Neural cell (in vitro differentiated cells): ENCODE measurements around the gene MIB1. TPM values are rescaled to one million over a fixed set of nuclear protein-coding genes. Genes with fewer than 3 reads are reported as not detected.

Experiments used
- H2AFZ ChIP-seq: fragments of 200-600, 300-800 bp; sonication (generic), shearing (Covaris generic); 2 replicates; pipeline ENCODE4 v1.6.0; 2014; ENCODE audit warnings: low read depth, mild to moderate bottlenecking, antibody characterized with exemption, low read length, moderate library complexity
- H3F3A ChIP-seq: fragments of 200-600 bp; shearing (Covaris generic); 2 replicates; pipeline ENCODE4 v1.6.1; 2016; ENCODE audit warnings: mild to moderate bottlenecking, moderate library complexity, mixed read lengths, antibody characterized with exemption, low read length; ENCODE audit not compliant: insufficient read depth, poor library complexity, severe bottlenecking
- H3K27ac ChIP-seq: fragments of 200-600, 300-800 bp; sonication (generic), shearing (Covaris generic); 2 replicates; pipeline ENCODE4 v1.5.1; 2014; ENCODE audit warnings: mild to moderate bottlenecking, low read length, moderate library complexity
- H3K27me3 ChIP-seq: fragments of 300-800, 200-600 bp; sonication (generic), shearing (Covaris generic); 2 replicates; pipeline ENCODE4 v1.6.0; 2014; ENCODE audit warnings: mild to moderate bottlenecking, low read depth, low read length, moderate library complexity; ENCODE audit not compliant: insufficient read depth
- H3K36me3 ChIP-seq: fragments of 300-800, 200-600 bp; sonication (generic), shearing (Covaris generic); 2 replicates; pipeline ENCODE4 v1.5.1; 2014; ENCODE audit warnings: mild to moderate bottlenecking, antibody characterized with exemption, low read length, moderate library complexity; ENCODE audit not compliant: insufficient read depth
- H3K4me2 ChIP-seq: fragments of 300-800, 200-600 bp; sonication (generic), shearing (Covaris generic); 2 replicates; pipeline ENCODE4 v1.6.0; 2014; ENCODE audit warnings: mild to moderate bottlenecking, low read length
- H3K4me3 ChIP-seq: fragments of 300-800, 200-600 bp; sonication (generic), shearing (Covaris generic); 2 replicates; pipeline ENCODE4 v1.5.1; 2014; ENCODE audit warnings: mild to moderate bottlenecking, low read length, moderate library complexity
- H3K79me2 ChIP-seq: fragments of 200-600 bp; shearing (Covaris generic); replicated peaks from 2 replicates; pipeline ENCODE4 v1.6.0; 2014; ENCODE audit warnings: mild to moderate bottlenecking, low read length, moderate library complexity; ENCODE audit not compliant: insufficient read depth
- H3K9ac ChIP-seq: fragments of 300-800, 200-600 bp; sonication (generic), shearing (Covaris generic); 2 replicates; pipeline ENCODE4 v1.6.1; 2016; ENCODE audit warnings: mild to moderate bottlenecking, low read length, mixed read lengths
- H3K9me2 ChIP-seq: fragments of 200-600 bp; shearing (Covaris generic); 2 replicates; pipeline ENCODE4 v1.6.1; 2016; ENCODE audit warnings: mild to moderate bottlenecking, low read length, mixed read lengths; ENCODE audit not compliant: insufficient read depth
- H3K9me3 ChIP-seq: fragments of 200-600, 300-800 bp; sonication (generic), shearing (Covaris generic); 2 replicates; pipeline ENCODE4 v1.6.1; 2016; ENCODE audit warnings: mild to moderate bottlenecking, mixed run types, low read length, moderate library complexity, mixed read lengths
- H4K20me1 ChIP-seq: fragments of 200-600 bp; shearing (Covaris generic); 2 replicates; pipeline ENCODE4 v1.6.1; 2016; ENCODE audit warnings: mild to moderate bottlenecking, mixed run types; ENCODE audit not compliant: insufficient read depth
- EP300 ChIP-seq: fragments of 450-650 bp; conservative IDR thresholded peaks from 2 replicates; pipeline ENCODE4 v1.6.1; 2014; ENCODE audit warnings: antibody characterized with exemption, mild to moderate bottlenecking, moderate library complexity; ENCODE audit not compliant: poor library complexity, severe bottlenecking
- EZH2 ChIP-seq: fragments of 200-600, 300-800 bp; shearing (Covaris generic), sonication (generic); IDR thresholded peaks from 2 replicates; pipeline ENCODE4 v1.6.1; 2014; ENCODE audit warnings: antibody characterized with exemption, low read length, borderline replicate concordance, mild to moderate bottlenecking; ENCODE audit not compliant: insufficient read depth, poor library complexity, severe bottlenecking
- MXI1 ChIP-seq: fragments of 450-650 bp; conservative IDR thresholded peaks from 2 replicates; pipeline ENCODE4 v1.6.1; 2014; ENCODE audit warnings: antibody characterized with exemption, mild to moderate bottlenecking; ENCODE audit not compliant: poor library complexity, severe bottlenecking
- POLR2AphosphoS5 ChIP-seq: IDR thresholded peaks from 2 replicates; pipeline ENCODE4 v1.6.1; 2012
- RAD21 ChIP-seq: fragments of 450-650 bp; conservative IDR thresholded peaks from 2 replicates; pipeline ENCODE4 v1.6.1; 2014; ENCODE audit warnings: antibody characterized with exemption, mild to moderate bottlenecking, moderate library complexity
- SMC3 ChIP-seq: fragments of 450-650 bp; conservative IDR thresholded peaks from 2 replicates; pipeline ENCODE4 v1.6.1; 2014; ENCODE audit warnings: antibody characterized with exemption, mild to moderate bottlenecking, moderate library complexity; ENCODE audit not compliant: poor library complexity
- TAF1 ChIP-seq: IDR thresholded peaks from 2 replicates; pipeline ENCODE4 v1.6.1; 2012; ENCODE audit warnings: low read depth
- polyA plus RNA-seq: library from polyadenylated mRNA; depleted of rRNA; stranded (reverse); fragments of >200 nt; gene quantifications from 2 replicates; pipeline ENCODE4 v1.2.3, GENCODE V29; 2014
- TF ChIP-seq, protein P1 (sequence below): fragments of 450-650 bp; IDR thresholded peaks from 2 replicates; pipeline ENCODE4 v1.5.1; 2014; ENCODE audit warnings: antibody characterized with exemption, mild to moderate bottlenecking, moderate library complexity; ENCODE audit not compliant: poor library complexity, severe bottlenecking
- TF ChIP-seq, protein P2 (sequence below): IDR thresholded peaks from 2 replicates; pipeline ENCODE4 v1.6.1; 2012; ENCODE audit warnings: borderline replicate concordance

Gene MIB1
- polyA plus RNA-seq, 1 donor from 2014 or later = 68.3 TPM

DNA sequence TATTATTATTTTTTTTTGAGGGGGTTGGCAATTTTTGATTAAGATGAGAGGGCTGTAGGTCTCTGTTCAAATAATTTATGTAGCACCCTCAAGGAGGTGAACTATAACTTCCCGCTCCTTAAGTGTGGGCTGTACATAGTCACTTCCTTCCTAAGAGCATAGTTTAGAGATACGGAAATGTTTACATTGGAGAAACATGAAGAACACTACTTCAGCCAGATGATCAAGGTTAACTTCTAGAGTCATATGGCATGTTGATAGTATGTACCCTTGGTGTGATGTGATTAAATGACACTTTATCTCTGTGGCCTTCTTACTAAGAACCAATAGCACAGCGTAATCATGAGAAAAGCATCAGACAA, 93.7 kb downstream of the MIB1 start:
- H3K27me3 ChIP-seq = no peaks in the 10 kb centered on the region
- no peaks in the 10 kb centered on the region for H3F3A ChIP-seq
- H3K36me3 ChIP-seq = peaks cover 4% of the 10 kb centered on the region
- H3K4me2 ChIP-seq = no peak overlapping the region
- no peak overlapping the region for H3K27ac ChIP-seq
- no peak overlapping the region for H3K4me3 ChIP-seq
- no peaks in the 10 kb centered on the region for H3K9me2 ChIP-seq
- no peak overlapping the region for H2AFZ ChIP-seq
- H3K79me2 ChIP-seq = no peaks in the 10 kb centered on the region
- TF ChIP-seq MXI1 (no peak), EZH2 (no peak), EP300 (no peak), TAF1 (no peak), SMC3 (no peak), POLR2AphosphoS5 (no peak), RAD21 (no peak)
- TF ChIP-seq, protein P1, sequence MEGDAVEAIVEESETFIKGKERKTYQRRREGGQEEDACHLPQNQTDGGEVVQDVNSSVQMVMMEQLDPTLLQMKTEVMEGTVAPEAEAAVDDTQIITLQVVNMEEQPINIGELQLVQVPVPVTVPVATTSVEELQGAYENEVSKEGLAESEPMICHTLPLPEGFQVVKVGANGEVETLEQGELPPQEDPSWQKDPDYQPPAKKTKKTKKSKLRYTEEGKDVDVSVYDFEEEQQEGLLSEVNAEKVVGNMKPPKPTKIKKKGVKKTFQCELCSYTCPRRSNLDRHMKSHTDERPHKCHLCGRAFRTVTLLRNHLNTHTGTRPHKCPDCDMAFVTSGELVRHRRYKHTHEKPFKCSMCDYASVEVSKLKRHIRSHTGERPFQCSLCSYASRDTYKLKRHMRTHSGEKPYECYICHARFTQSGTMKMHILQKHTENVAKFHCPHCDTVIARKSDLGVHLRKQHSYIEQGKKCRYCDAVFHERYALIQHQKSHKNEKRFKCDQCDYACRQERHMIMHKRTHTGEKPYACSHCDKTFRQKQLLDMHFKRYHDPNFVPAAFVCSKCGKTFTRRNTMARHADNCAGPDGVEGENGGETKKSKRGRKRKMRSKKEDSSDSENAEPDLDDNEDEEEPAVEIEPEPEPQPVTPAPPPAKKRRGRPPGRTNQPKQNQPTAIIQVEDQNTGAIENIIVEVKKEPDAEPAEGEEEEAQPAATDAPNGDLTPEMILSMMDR = no peak
- TF ChIP-seq, protein P2, sequence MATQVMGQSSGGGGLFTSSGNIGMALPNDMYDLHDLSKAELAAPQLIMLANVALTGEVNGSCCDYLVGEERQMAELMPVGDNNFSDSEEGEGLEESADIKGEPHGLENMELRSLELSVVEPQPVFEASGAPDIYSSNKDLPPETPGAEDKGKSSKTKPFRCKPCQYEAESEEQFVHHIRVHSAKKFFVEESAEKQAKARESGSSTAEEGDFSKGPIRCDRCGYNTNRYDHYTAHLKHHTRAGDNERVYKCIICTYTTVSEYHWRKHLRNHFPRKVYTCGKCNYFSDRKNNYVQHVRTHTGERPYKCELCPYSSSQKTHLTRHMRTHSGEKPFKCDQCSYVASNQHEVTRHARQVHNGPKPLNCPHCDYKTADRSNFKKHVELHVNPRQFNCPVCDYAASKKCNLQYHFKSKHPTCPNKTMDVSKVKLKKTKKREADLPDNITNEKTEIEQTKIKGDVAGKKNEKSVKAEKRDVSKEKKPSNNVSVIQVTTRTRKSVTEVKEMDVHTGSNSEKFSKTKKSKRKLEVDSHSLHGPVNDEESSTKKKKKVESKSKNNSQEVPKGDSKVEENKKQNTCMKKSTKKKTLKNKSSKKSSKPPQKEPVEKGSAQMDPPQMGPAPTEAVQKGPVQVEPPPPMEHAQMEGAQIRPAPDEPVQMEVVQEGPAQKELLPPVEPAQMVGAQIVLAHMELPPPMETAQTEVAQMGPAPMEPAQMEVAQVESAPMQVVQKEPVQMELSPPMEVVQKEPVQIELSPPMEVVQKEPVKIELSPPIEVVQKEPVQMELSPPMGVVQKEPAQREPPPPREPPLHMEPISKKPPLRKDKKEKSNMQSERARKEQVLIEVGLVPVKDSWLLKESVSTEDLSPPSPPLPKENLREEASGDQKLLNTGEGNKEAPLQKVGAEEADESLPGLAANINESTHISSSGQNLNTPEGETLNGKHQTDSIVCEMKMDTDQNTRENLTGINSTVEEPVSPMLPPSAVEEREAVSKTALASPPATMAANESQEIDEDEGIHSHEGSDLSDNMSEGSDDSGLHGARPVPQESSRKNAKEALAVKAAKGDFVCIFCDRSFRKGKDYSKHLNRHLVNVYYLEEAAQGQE = no peak
- no peak overlapping the region for H3K9ac ChIP-seq
- H4K20me1 ChIP-seq = no peaks in the 10 kb centered on the region
- no peaks in the 10 kb centered on the region for H3K9me3 ChIP-seq

DNA sequence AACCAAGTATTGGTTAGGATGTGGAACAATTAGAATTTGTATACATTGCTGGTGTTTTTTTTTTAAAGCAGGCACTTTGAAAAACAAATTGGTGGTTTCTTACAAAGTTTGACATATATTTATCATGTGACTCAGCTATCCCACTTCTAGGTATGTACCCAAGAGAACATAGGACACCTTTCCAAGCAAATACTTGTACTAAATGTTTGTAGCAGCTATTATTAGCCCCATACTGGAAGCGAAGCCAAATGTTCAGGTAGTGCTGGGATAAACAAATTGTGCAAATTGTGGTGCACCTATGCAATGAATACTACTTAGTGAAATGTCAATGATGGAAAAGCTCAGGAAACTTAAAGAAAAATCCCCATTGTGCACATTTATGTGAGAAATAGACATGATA, 101.0 kb downstream of the MIB1 start:
- Histone ChIP-seq H3K9me3 (no peaks in the 10 kb centered on the region), H4K20me1 (no peaks in the 10 kb centered on the region), H3F3A (no peaks in the 10 kb centered on the region), H3K79me2 (no peaks in the 10 kb centered on the region), H3K36me3 (peaks cover 11% of the 10 kb centered on the region), H3K9me2 (no peaks in the 10 kb centered on the region), H3K4me2 (no peak overlapping the region), H3K27ac (no peak overlapping the region), H3K9ac (no peak overlapping the region), H3K27me3 (no peaks in the 10 kb centered on the region), H3K4me3 (no peak overlapping the region), H2AFZ (no peak overlapping the region)
- TF ChIP-seq POLR2AphosphoS5 (no peak), EZH2 (no peak), TAF1 (no peak), MXI1 (no peak), RAD21 (no peak), EP300 (no peak), SMC3 (no peak)
- TF ChIP-seq, protein P2 = no peak
- TF ChIP-seq, protein P1 = no peak
